ENCODE measurements around the gene PAH. TPM values are rescaled to one million over a fixed set of nuclear protein-coding genes. Genes with fewer than 3 reads are reported as not detected.
"Not testable (repeated sequence)": the region's sequence is repeated elsewhere in the genome, so short reads cannot be mapped to it uniquely, and the experiment has no call there.

PAH gene
- total and polyA plus RNA-seq, 5 donors from 2014 or later = not detected

DNA sequence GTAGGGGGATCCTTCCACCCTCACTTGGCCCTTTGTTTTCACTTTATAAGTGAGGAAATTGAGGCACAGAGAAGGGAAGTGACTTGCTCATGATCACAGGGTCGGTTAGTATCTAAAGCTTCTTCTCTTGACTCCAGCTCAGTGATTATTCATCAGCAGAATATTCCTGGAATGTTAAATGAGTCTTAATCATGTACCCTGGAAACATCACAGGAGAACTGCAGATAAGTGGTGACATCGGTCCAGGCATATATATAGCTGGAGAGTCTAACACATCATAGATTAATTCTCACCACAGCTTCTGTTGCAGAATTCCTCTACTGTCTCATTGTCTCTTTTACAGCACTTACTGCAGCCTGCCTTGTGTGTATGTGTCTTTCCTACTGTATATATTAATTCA lies 69.9 kb downstream of the PAH start:
- Mint-ChIP-seq H3K4me3 (no peak overlapping the region), H3K9me3 (peaks cover 0 to 3% (median 0%) of the 10 kb centered on the region in 7 donors), H3K4me1 (no peaks in the 10 kb centered on the region), H3K36me3 (no peaks in the 10 kb centered on the region), H3K27me3 (no peaks in the 10 kb centered on the region), H3K27ac (no peak overlapping the region)
- ATAC-seq (ENCODE audit: low read depth in 2 of 2) = no peak
- Histone ChIP-seq H3K4me3 (ENCODE audit: low read depth, low read length) (no peak overlapping the region), H3K9me3 (ENCODE audit: control insufficient read depth in 2 of 2, low read length in 2 of 2) (no peaks in the 10 kb centered on the region), H3K27ac (ENCODE audit: insufficient read depth, low read length, poor library complexity, severe bottlenecking) (no peak overlapping the region), H3K4me1 (ENCODE audit: control insufficient read depth, insufficient read depth, low read length, poor library complexity, severe bottlenecking) (no peaks in the 10 kb centered on the region), H3K36me3 (ENCODE audit: control insufficient read depth, insufficient read depth, low read length) (no peaks in the 10 kb centered on the region), H3K27me3 (ENCODE audit: control insufficient read depth, insufficient read depth, low read length) (peaks cover 1% of the 10 kb centered on the region)
- no peak for DNase-seq

GRCh38 chr12:102833687-102834441 lies 83.2 kb downstream of the PAH start:
- H3K4me3 ChIP-seq (ENCODE audit: low read depth, low read length) = no peak overlapping the region
- H3K27me3 Mint-ChIP-seq = no peaks in the 10 kb centered on the region
- no peak overlapping the region for H3K27ac ChIP-seq (ENCODE audit: insufficient read depth, low read length, poor library complexity, severe bottlenecking)
- ATAC-seq (ENCODE audit: low read depth in 2 of 2) (no peak), DNase-seq (no peak)
- no peaks in the 10 kb centered on the region for H3K36me3 ChIP-seq (ENCODE audit: control insufficient read depth, insufficient read depth, low read length)
- no peaks in the 10 kb centered on the region for H3K4me1 Mint-ChIP-seq
- no peak overlapping the region for H3K4me3 Mint-ChIP-seq
- no peaks in the 10 kb centered on the region for H3K36me3 Mint-ChIP-seq
- no peaks in the 10 kb centered on the region for H3K27me3 ChIP-seq (ENCODE audit: control insufficient read depth, insufficient read depth, low read length)
- no peaks in the 10 kb centered on the region for H3K9me3 ChIP-seq (ENCODE audit: control insufficient read depth in 2 of 2, low read length in 2 of 2)
- no peak overlapping the region for H3K27ac Mint-ChIP-seq
- H3K4me1 ChIP-seq (ENCODE audit: control insufficient read depth, insufficient read depth, low read length, poor library complexity, severe bottlenecking) = no peaks in the 10 kb centered on the region
- peaks cover 0 to 2% (median 0%) of the 10 kb centered on the region in 7 donors for H3K9me3 Mint-ChIP-seq

DNA sequence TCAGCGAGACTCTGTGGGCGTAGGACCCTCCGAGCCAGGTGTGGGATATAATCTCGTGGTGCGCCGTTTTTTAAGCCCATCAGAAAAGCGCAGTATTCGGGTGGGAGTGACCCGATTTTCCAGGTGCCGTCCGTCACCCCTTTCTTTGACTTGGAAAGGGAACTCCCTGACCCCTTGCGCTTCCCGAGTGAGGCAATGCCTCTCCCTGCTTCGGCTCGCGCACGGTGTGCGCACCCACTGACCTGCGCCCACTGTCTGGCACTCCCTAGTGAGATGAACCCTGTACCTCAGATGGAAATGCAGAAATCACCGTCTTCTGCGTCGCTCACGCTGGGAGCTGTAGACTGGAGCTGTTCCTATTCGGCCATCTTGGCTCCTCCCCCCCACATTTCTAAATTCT lies 84.2 kb downstream of the PAH start:
- not testable (repeated sequence) for H3K9me3 Mint-ChIP-seq; DNase-seq; H3K36me3 Mint-ChIP-seq; H3K27me3 ChIP-seq (ENCODE audit: control insufficient read depth, insufficient read depth, low read length); H3K27ac ChIP-seq (ENCODE audit: insufficient read depth, low read length, poor library complexity, severe bottlenecking); H3K4me1 Mint-ChIP-seq; H3K27me3 Mint-ChIP-seq; ATAC-seq (ENCODE audit: low read depth in 2 of 2); H3K36me3 ChIP-seq (ENCODE audit: control insufficient read depth, insufficient read depth, low read length); H3K4me3 Mint-ChIP-seq; H3K4me3 ChIP-seq (ENCODE audit: low read depth, low read length); H3K4me1 ChIP-seq (ENCODE audit: control insufficient read depth, insufficient read depth, low read length, poor library complexity, severe bottlenecking); H3K9me3 ChIP-seq (ENCODE audit: control insufficient read depth in 2 of 2, low read length in 2 of 2)
- H3K27ac Mint-ChIP-seq = peak overlapping the region in 1 of 3 donors; percentile 32

- no peak overlapping the region for H3K4me3 ChIP-seq (ENCODE audit: low read depth, low read length)
- ATAC-seq (ENCODE audit: low read depth in 2 of 2) (no peak), DNase-seq (no peak)
- Mint-ChIP-seq H3K27me3 (peaks cover 15% of the 10 kb centered on the region), H3K36me3 (no peaks in the 10 kb centered on the region), H3K27ac (no peak overlapping the region), H3K4me3 (no peak overlapping the region), H3K4me1 (peaks cover 0 to 2% (median 0%) of the 10 kb centered on the region in 4 donors), H3K9me3 (peaks cover 0 to 4% (median 0%) of the 10 kb centered on the region in 7 donors)
- no peaks in the 10 kb centered on the region for H3K36me3 ChIP-seq (ENCODE audit: control insufficient read depth, insufficient read depth, low read length)
- H3K27ac ChIP-seq (ENCODE audit: insufficient read depth, low read length, poor library complexity, severe bottlenecking) = no peak overlapping the region
- no peaks in the 10 kb centered on the region for H3K4me1 ChIP-seq (ENCODE audit: control insufficient read depth, insufficient read depth, low read length, poor library complexity, severe bottlenecking)
- peaks cover 0 to 2% of the 10 kb centered on the region in 2 experiments for H3K9me3 ChIP-seq (ENCODE audit: control insufficient read depth in 2 of 2, low read length in 2 of 2)
- no peaks in the 10 kb centered on the region for H3K27me3 ChIP-seq (ENCODE audit: control insufficient read depth, insufficient read depth, low read length)
Measured at GRCh38 chr12:102824218-102824835, 92.7 kb downstream of the PAH start.

GRCh38 chr12:102821149-102821548 lies 95.9 kb downstream of the PAH start:
- no peaks in the 10 kb centered on the region for H3K36me3 ChIP-seq (ENCODE audit: control insufficient read depth, insufficient read depth, low read length)
- Mint-ChIP-seq H3K4me1 (peaks cover 0 to 2% (median 0%) of the 10 kb centered on the region in 4 donors), H3K9me3 (peaks cover 0 to 4% (median 0%) of the 10 kb centered on the region in 7 donors), H3K27me3 (peaks cover 15% of the 10 kb centered on the region), H3K4me3 (no peak overlapping the region), H3K36me3 (no peaks in the 10 kb centered on the region), H3K27ac (no peak overlapping the region)
- no peaks in the 10 kb centered on the region for H3K27me3 ChIP-seq (ENCODE audit: control insufficient read depth, insufficient read depth, low read length)
- peaks cover 0 to 2% of the 10 kb centered on the region in 2 experiments for H3K9me3 ChIP-seq (ENCODE audit: control insufficient read depth in 2 of 2, low read length in 2 of 2)
- no peaks in the 10 kb centered on the region for H3K4me1 ChIP-seq (ENCODE audit: control insufficient read depth, insufficient read depth, low read length, poor library complexity, severe bottlenecking)
- DNase-seq (no peak), ATAC-seq (ENCODE audit: low read depth in 2 of 2) (no peak)
- no peak overlapping the region for H3K27ac ChIP-seq (ENCODE audit: insufficient read depth, low read length, poor library complexity, severe bottlenecking)
- H3K4me3 ChIP-seq (ENCODE audit: low read depth, low read length) = no peak overlapping the region

- Mint-ChIP-seq H3K36me3 (no peaks in the 10 kb centered on the region), H3K9me3 (peaks cover 0 to 1% (median 0%) of the 10 kb centered on the region in 7 donors), H3K27me3 (no peaks in the 10 kb centered on the region), H3K27ac (no peak overlapping the region), H3K4me1 (no peaks in the 10 kb centered on the region), H3K4me3 (no peak overlapping the region)
- Histone ChIP-seq H3K36me3 (ENCODE audit: control insufficient read depth, insufficient read depth, low read length) (no peaks in the 10 kb centered on the region), H3K4me3 (ENCODE audit: low read depth, low read length) (no peak overlapping the region), H3K4me1 (ENCODE audit: control insufficient read depth, insufficient read depth, low read length, poor library complexity, severe bottlenecking) (no peaks in the 10 kb centered on the region), H3K27ac (ENCODE audit: insufficient read depth, low read length, poor library complexity, severe bottlenecking) (no peak overlapping the region), H3K27me3 (ENCODE audit: control insufficient read depth, insufficient read depth, low read length) (no peaks in the 10 kb centered on the region), H3K9me3 (ENCODE audit: control insufficient read depth in 2 of 2, low read length in 2 of 2) (no peaks in the 10 kb centered on the region)
- ATAC-seq (ENCODE audit: low read depth in 2 of 2) (no peak), DNase-seq (peak in 1 of 3 donors; percentile 21)
Measured at GRCh38 chr12:102816816-102817434, 100.1 kb downstream of the PAH start.

DNA sequence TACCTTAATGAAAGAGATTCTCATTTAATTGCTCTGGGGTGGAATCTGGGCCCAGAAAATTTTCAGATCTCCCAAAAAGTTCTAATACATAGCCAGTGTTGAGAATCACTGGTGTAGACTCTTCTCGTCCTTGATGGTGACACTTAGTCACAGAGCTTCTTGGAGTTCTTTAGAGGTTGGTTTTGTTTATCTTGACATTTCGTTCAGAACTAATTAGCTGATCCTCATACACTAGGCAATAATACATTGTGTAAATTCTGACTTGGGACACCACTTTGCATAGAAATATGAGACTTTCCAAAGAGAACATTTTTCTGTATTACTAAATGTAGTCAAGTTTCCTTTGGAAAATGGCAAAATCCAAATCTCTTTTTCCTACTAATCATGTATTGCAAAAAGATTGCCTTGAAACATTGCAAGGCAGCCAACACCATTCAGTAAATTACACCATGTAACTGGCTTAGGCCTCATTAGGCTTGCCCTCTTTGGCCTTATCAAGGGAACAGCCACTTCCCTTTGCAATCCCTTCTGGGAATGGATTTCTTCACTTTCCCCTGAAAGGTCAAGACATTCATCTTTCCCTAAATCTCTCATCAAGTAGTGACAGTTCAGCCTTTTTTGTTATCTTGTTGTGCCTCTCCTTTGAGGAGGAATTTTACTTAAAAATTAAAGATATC lies 102.2 kb downstream of the PAH start:
- Mint-ChIP-seq H3K4me3 (no peak overlapping the region), H3K27ac (no peak overlapping the region), H3K36me3 (no peaks in the 10 kb centered on the region)

More for the DNA sequence above, 102.2 kb downstream of the PAH start:
- no peak for DNase-seq
- Histone ChIP-seq H3K27ac (ENCODE audit: insufficient read depth, low read length, poor library complexity, severe bottlenecking) (no peak overlapping the region), H3K4me3 (ENCODE audit: low read depth, low read length) (no peak overlapping the region), H3K4me1 (ENCODE audit: control insufficient read depth, insufficient read depth, low read length, poor library complexity, severe bottlenecking) (no peaks in the 10 kb centered on the region), H3K27me3 (ENCODE audit: control insufficient read depth, insufficient read depth, low read length) (no peaks in the 10 kb centered on the region), H3K36me3 (ENCODE audit: control insufficient read depth, insufficient read depth, low read length) (no peaks in the 10 kb centered on the region), H3K9me3 (ENCODE audit: control insufficient read depth in 2 of 2, low read length in 2 of 2) (no peaks in the 10 kb centered on the region)
- no peaks in the 10 kb centered on the region for H3K4me1 Mint-ChIP-seq
- peaks cover 5% of the 10 kb centered on the region for H3K27me3 Mint-ChIP-seq
- H3K9me3 Mint-ChIP-seq = peaks cover 0 to 3% (median 0%) of the 10 kb centered on the region in 7 donors
- no peak for ATAC-seq (ENCODE audit: low read depth in 2 of 2)

Measured in CD4-positive, CD25-positive, alpha-beta regulatory T cell (primary cell).